ENCODE data around the gene HBD.
A peak's percentile ranks its signal among the peaks of the same experiment; 100 is the strongest.
"Not testable (repeated sequence)": the region's sequence is repeated elsewhere in the genome, so short reads cannot be mapped to it uniquely, and the experiment has no call there.

Gene HBD

DNA sequence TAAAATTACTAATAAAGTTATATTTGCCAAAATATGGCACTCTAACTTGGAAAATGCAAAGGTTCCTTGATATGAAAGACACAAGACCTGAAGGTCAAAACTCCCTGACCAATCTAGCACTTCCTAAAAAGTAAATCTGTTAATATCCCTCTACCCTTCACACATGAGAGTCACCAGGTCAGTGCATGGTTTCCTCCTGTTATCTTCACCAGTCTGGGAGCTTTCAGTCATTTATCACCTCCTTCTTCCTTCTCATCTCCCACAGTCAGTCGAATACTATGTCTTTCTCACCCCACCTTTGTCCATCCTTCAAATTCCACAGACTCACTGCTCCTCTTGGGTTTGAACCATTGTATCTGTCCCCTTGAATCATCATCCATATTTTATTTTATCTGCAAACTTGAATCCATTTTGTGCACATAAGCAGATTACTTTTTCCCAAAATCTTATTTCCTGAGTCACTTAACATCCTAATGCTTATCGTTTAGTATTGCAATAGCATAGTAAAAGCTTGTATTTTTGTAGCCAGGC, 32.8 kb upstream of the HBD start:
- TF ChIP-seq, protein P1, sequence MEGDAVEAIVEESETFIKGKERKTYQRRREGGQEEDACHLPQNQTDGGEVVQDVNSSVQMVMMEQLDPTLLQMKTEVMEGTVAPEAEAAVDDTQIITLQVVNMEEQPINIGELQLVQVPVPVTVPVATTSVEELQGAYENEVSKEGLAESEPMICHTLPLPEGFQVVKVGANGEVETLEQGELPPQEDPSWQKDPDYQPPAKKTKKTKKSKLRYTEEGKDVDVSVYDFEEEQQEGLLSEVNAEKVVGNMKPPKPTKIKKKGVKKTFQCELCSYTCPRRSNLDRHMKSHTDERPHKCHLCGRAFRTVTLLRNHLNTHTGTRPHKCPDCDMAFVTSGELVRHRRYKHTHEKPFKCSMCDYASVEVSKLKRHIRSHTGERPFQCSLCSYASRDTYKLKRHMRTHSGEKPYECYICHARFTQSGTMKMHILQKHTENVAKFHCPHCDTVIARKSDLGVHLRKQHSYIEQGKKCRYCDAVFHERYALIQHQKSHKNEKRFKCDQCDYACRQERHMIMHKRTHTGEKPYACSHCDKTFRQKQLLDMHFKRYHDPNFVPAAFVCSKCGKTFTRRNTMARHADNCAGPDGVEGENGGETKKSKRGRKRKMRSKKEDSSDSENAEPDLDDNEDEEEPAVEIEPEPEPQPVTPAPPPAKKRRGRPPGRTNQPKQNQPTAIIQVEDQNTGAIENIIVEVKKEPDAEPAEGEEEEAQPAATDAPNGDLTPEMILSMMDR (conservative IDR thresholded peaks at IDR 0.05; ENCODE audit: low read depth, low read length) = no peak
- no peak for DNase-seq (ENCODE audit: low read depth)
- H3K4me3 ChIP-seq (ENCODE audit: low read depth, low read length) = no peak overlapping the region

DNA sequence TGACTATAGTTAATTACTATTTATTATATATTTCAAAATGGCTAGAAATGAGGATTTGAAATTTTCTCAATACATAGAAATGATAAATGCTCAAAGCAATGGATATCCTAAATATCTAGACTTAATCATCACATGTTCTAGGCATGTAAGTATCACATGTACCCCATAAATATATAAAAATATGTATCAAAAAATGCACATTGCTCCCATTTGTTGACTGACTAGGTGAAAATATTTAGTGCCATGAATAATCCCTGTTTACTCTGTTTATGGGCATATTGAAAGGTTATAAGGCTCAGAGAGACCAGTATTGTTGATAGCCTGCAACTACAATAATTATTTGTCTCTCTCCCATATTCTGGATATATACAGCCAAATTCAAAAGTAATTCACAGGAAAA, 32.3 kb upstream of the HBD start:
- no peak overlapping the region for H3K4me3 ChIP-seq (ENCODE audit: low read depth, low read length)
- TF ChIP-seq, protein P1 (conservative IDR thresholded peaks at IDR 0.05; ENCODE audit: low read depth, low read length) = no peak
- DNase-seq (ENCODE audit: low read depth) = no peak

DNA sequence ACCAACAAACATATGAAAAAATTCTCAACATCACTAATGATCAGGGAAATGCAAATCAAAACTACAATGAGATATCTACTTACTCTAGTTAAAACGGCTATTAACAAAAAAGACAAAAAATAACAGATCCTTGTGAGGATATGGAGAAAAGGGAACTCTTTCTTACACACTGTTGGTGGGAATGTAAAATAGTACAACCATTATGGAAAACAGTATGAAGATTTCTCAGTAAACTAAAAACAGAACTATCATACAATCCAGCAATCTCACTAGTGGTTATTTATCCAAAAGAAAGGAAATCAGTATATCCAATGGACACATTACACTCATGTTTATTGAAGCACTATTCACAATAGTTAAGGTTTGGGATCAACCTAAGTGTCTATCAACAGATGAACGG, 31.5 kb upstream of the HBD start:
- TF ChIP-seq, protein P1 (conservative IDR thresholded peaks at IDR 0.05; ENCODE audit: low read depth, low read length) = no peak
- DNase-seq (ENCODE audit: low read depth) = no peak
- H3K4me3 ChIP-seq (ENCODE audit: low read depth, low read length) = no peak overlapping the region

DNA sequence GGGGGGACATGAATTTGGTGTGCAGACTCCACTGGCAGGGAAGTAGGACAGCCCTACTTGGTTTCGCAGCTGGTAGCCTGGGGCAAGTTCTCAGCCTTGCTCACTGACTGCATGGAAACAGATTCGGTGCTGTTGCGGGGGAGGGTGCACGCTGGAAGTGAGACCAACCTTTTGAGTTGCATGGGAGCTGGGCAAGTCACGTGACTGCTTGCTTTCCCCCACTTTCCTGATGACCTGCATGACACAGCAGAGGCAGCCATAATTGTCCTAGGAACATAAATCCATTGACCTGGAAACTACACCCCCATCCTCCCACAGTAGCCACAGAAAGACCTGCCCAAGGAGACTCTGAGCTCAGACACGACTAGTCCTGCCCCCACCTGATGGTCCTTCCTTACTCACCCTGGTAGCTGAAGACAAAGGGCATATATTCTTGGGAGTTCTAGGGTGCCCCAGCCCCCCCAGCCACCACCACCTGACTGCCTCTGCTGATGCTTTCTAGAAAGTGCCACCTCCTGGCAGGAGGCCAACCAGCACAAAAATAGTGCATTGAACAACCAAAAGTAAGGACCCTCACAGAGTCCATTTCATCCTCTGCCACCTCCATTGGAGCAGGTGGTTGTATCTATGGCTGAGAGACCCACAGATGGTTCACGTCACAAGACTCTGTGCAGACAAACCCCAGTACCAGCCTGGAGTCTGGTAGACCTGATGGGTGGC, 24.4 kb upstream of the HBD start:
- no peak for DNase-seq (ENCODE audit: low read depth)
- TF ChIP-seq, protein P1 (conservative IDR thresholded peaks at IDR 0.05; ENCODE audit: low read depth, low read length) = no peak
- H3K4me3 ChIP-seq (ENCODE audit: low read depth, low read length) = no peak overlapping the region

DNA sequence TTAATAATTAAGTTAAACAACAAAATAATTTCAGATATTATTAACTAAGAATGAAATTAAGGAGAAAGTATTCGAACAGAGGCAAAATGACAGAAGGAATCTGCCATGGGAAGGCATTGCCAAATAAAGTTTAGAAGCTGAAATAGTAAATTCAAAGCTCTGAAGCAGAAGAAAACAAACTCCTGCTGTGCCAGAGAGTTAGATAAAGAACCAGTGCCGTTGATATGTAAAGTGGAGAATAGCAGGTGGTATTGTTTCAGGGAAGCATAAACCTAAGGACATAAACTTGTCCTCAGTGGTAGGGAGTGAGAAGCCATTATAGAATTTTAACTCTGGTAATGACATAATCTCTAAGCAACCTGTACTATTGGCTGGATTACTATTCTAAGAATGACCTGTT, 23.0 kb upstream of the HBD start:
- H3K4me3 ChIP-seq (ENCODE audit: low read depth, low read length) = no peak overlapping the region
- TF ChIP-seq, protein P1 (conservative IDR thresholded peaks at IDR 0.05; ENCODE audit: low read depth, low read length) = no peak
- DNase-seq (ENCODE audit: low read depth) = no peak

DNA sequence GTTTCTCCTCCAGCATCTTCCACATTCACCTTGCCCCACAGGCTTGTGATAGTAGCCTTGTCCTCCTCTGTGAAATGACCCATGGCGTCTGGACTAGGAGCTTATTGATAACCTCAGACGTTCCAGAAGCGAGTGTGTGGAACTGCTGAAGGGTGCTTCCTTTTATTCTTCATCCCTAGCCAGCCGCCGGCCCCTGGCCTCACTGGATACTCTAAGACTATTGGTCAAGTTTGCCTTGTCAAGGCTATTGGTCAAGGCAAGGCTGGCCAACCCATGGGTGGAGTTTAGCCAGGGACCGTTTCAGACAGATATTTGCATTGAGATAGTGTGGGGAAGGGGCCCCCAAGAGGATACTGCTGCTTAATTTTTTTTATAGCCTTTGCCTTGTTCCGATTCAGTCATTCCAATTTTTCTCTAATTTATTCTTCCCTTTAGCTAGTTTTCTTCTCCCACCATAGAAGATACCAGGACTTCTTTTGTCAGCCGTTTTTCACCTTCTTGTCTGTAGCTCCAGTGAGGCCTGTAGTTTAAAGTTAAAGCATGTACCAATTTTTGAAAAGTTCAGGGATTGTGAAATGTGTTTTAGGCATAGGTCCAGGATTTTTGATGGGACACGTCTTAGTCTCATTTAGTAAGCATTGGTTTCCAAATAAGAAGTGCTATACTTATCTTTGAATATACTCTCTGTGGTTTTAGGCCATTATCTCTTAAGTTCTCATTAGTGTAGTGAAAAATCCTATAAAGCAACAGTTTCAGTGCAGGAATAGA, 20.5 kb upstream of the HBD start, which contains the start of gene HBG2:
Gene HBG2 (minus strand): TSS at position 136 of the 768 bp plus-strand sequence. CDS start 53 bp downstream, at position 83.
- DNase-seq (ENCODE audit: low read depth) = peak; percentile 25

DNA sequence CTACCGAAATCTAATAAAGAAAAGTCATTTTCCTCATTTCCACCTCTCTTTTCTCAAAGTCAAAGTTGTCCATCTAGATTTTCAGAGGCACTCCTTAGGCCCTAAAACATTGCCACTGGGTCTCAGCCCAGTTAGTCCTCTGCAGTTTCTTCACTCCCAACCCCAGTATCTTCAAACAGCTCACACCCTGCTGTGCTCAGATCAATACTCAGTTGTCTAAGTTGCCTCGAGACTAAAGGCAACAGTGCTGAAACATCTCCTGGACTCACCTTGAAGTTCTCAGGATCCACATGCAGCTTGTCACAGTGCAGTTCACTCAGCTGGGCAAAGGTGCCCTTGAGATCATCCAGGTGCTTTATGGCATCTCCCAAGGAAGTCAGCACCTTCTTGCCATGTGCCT, 19.7 kb upstream of the HBD start:
- H3K4me3 ChIP-seq (ENCODE audit: low read depth, low read length); DNase-seq (ENCODE audit: low read depth): not testable (repeated sequence)

More for the DNA sequence above, 20.5 kb upstream of the HBD start, which contains the start of gene HBG2:
- not testable (repeated sequence) for H3K4me3 ChIP-seq (ENCODE audit: low read depth, low read length)

DNA sequence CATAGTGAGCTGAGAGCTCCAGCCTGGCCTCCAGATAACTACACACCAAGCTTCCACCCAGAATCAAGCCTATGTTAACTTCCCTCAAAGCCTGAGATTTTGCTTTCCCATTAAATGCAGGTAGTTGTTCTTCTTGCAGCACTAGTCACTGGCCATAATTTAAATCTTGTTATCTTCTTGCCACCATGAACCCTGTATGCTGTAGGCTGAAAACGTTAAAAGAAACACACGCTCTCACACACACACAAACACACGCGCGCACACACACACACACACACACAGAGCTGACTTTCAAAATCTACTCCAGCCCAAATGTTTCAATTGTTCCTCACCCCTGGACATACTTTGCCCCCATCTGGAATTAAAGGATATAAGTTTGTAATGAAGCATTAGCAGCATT, 19.2 kb upstream of the HBD start:
- not testable (repeated sequence) for H3K4me3 ChIP-seq (ENCODE audit: low read depth, low read length); DNase-seq (ENCODE audit: low read depth)

All from choroid plexus epithelial cell (primary cell).